ENCODE measurements around the gene STX5.
"Not testable (repeated sequence)": the region's sequence is repeated elsewhere in the genome, so short reads cannot be mapped to it uniquely, and the experiment has no call there.

Gene STX5, protein sequence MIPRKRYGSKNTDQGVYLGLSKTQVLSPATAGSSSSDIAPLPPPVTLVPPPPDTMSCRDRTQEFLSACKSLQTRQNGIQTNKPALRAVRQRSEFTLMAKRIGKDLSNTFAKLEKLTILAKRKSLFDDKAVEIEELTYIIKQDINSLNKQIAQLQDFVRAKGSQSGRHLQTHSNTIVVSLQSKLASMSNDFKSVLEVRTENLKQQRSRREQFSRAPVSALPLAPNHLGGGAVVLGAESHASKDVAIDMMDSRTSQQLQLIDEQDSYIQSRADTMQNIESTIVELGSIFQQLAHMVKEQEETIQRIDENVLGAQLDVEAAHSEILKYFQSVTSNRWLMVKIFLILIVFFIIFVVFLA

DNA sequence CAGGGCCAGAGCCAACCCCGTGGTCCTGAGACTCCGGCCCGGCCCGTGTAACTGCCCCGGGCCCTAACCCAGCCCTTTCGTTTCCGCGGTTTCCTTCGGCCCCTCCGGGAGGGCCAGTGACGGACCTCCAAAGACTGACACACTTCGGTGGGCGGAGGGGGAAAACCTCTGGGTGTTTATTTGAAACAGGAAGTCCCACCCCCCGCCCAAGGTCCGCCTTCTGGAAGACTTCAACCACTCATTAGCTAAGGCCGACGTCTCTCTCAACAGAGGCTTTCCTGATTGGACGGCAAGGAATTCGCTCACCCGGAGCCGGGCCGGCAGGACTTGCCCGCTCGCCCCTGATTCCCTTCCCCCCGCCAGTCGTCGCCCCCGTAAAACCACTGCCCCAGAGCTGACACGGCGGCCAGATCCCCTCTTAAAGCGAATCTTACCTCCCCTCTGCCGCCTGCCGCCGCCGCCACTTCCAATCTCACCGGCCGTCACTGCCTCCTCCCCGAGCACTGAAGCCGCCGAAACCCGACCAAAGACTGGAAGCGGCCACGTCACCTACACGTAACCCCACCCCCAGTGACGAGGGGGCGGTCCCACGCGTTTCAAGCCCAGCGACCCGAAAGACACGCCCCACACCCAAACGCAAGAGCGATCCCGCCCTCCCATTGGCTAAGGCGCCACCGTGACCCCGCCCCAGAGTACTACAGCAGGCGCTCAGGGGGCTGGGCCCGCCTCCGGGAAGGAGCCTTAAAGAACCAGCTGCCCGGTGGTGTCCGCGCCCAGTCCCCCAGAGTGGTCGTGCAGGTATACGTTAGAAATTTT, at the start of gene STX5:
Gene STX5, minus strand, starts transcription at position 532 of the 816 bp plus-strand sequence. CDS start 808 bp downstream, outside the sequence.
- DNase-seq: peak; percentile 99

DNA sequence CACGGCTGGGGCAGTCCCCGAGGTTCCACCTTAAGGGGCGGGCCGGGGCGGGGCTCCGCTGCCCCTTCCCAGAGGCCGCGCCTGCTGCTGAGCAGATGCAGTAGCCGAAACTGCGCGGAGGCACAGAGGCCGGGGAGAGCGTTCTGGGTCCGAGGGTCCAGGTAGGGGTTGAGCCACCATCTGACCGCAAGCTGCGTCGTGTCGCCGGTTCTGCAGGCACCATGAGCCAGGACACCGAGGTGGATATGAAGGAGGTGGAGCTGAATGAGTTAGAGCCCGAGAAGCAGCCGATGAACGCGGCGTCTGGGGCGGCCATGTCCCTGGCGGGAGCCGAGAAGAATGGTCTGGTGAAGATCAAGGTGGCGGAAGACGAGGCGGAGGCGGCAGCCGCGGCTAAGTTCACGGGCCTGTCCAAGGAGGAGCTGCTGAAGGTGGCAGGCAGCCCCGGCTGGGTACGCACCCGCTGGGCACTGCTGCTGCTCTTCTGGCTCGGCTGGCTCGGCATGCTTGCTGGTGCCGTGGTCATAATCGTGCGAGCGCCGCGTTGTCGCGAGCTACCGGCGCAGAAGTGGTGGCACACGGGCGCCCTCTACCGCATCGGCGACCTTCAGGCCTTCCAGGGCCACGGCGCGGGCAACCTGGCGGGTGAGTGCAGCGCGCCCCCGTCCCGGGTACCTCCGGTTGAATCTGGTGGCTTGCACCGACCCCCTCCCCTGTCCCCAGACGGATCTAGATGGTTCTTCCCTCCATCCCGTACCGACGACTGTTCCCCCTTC, 49.1 kb upstream of the STX5 start, which contains the start of gene SLC3A2:
Gene SLC3A2, plus strand, starts transcription at position 94 of the 776 bp plus-strand sequence. Its CDS starts 128 bp downstream, at position 222.
- DNase-seq: peak; percentile 93

DNA sequence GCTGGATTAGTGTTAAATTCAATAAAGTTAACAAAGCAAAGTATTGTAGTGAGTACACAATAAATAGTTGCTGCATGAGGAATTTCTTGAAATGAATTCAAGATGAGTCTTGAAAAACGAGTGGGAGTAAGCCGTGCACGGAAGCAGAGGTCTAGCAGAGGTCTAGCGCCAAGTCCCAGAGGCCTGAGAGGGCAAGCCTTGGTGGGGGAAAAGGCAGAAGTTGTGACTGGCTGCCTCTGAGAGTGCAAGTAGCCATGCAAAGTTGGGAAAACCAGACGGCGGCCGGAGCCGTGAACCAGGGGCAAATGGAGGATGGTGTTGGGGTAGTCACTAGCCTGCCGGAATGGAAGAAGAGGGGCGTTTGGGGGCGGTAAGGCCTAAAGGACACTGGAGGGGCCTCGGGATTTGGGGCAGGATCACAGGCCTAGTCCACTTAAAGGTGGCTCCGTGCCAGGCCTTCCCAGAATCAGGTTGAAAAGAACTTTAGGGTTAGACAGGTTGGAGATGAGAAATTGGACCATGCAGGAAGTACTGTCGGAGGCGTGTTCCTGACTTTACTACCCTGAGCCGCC, 48.5 kb upstream of the STX5 start:
- no peak for DNase-seq

DNA sequence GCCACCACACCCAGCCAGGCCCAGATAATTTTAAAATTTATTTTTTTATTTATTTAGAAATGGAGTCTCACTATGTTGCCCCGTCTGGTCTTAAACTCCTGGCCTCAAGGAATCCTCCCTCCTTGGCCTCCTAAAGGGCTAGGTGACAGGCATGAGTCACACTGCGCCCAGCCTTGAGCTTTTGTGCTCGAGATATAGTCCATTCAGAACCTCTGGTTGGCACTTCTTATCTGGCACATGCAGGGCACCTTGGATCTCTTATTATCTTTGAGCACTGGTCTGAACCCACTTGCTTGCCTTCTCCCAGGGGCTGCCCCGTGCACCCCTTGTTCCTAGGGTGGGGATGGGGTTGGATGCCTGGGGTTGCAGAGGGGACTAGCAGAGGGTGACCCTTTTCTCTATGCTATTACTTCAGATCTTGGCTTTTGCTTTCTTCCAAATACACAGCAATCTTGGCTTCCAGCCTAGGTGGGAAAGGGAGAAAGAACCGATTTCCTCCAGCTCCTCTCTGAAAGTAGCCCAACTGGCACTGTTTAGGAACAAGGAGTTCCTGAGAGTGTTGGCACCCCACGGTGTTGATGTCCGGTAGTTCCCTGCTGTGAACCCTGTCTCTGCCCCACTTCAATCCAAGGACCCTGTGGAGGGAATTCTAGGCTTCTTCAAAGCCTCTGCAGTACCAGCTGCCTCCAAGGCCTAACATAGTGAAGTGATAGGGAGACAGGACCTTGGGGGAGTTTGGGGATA, 47.6 kb upstream of the STX5 start:
- DNase-seq: no peak

DNA sequence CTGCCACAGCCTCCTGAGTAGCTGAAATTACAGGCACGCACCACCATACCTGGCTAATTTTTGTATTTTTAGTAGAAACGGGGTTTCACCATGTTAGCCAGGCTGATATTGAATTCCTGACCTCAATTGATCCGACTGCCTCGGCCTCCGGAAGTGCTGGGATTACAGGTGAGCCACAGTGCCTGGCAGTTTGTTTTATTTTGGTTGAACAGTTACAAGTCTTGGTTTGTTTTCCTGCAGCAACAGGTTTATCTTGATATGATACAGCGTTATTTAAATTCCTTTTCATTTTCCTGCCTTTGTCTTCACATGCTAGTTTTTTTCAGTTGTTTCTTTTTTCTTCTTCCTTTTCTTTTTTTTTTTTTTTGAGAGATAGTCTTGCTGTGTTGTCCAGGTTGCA, 44.9 kb upstream of the STX5 start:
- DNase-seq: no peak

DNA sequence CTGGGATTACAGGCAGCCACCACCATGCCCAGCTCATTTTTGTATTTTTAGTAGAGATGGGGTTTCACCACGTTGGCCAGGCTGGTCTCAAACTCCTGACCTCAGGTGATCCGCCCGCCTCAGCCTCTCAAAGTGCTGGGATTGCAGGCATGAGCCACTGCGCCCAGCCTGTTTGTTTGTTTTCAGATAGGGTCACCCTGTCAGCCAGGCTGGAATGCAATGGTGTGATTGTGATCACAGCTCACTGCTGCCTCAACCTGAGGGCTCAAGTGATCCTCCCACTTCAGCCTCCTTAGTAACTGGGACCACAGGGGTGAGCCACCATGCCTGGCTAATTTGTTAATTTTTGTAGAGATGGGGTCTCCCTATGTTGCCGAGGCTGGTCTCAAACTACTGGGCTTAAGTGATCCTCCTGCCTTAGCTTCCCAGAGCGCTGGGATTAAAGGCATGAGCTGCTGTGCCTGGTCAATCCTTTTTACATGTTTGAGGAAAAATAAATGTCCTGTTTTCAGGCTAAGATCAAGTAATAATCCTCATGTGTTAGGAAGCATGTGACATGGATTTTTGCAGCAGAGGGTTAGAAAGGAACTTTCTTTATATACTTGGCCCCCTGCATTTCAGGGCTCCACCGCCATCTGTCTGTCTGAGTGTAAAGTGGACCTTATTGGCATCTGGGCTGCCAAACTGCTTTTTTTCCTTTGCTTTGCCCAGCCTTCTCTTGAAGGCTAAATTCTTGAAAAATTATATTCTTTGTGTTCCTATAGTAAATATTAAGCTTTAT, 44.0 kb upstream of the STX5 start:
- DNase-seq: no peak

DNA sequence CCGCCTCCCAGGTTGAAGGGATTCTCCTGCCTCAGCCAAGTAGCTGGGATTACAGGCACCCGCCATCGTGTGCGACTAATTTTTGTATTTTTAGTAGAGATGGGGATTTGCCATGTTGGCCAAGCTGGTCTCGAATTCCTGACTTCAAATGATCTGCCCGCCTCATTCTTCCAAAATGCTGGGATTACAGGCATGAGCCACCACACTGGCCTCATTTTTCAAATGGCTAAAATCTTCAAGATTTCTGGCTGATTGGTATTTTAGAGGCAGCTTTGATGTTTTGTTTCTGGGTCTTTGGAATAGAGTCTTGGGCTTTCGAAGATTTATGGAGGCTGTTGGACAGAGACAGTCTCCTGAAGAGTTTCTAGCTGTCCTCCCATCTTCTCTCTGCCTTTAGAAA, 43.0 kb upstream of the STX5 start:
- DNase-seq: no peak

DNA sequence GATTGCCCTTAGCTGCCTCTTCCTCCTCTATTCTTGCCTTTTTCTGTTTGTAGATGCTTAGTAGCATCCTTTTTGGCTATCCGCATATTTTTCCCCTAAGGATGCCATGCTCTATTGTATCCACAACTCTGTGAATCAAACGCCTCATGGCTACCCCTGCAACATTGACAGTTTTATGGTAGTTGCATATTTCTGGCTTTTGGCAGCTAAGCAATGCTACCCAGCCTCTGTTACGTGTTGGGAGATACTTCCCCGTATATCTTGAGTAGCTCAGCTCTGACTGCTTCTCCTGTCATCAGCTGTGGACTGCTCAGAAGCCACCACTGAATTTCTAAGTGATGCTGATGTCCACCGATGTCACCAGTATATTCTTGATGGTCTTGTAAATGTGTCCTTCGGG, 33.8 kb upstream of the STX5 start:
- no peak for DNase-seq

DNA sequence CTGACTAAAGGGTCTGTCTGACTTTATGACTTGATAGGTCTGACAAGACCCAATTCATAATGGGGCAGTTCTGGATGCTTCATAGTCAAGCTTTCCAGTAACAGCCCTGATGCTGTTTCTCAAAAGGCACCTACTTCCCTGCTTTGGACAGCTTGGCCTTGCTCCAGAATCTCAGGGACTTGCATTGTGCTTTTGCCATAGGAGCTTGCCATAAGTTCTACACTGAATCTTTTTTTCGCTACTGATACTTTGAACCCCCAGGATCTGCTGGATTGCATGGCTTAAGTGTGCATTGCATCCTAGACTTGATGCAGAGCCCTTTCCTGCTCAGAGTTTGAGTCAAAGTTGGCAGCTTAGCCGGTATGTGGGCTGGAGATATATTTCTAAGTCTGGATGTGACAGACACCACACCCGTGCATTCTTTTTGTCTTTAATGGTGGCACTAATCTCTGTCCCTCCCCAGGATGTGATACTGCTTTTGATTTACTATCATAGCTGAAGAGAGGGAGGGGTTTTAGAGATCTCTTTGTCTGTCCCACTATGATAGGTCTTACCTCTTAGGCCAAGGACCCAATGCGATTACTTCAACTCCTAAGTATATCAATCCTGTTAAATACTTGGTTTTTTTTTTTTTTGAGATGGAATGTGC, 32.0 kb upstream of the STX5 start:
- no peak for DNase-seq

DNA sequence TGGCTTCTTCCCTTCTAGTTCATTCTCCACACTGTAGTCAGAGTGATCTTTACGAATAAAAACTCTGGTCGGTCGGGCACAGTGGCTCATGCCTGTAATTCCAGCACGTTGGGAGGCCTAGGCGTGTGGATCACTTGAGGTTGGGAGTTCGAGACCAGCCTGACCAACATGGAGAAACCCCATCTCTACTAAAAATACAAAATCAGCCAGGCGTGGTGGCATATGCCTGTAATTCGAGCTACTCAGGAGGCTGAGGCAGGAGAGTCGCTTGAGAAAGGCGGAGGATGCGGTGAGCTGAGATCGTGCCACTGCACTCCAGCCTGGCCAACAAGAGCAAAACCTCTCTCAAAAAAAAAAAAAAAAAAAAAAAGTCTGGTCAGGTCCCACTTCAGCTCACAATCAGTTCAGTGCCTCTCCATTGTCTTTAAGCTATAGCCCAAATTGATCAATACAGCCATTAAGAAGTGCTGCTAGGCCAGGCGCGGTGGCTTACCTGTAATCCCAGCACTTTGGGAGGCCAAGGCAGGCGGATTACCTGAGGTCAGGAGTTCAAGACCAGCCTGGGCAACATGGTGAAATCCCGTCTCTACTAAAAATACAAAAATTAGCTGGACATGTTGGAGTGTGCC, 29.8 kb upstream of the STX5 start:
- not testable (repeated sequence) for DNase-seq

DNA sequence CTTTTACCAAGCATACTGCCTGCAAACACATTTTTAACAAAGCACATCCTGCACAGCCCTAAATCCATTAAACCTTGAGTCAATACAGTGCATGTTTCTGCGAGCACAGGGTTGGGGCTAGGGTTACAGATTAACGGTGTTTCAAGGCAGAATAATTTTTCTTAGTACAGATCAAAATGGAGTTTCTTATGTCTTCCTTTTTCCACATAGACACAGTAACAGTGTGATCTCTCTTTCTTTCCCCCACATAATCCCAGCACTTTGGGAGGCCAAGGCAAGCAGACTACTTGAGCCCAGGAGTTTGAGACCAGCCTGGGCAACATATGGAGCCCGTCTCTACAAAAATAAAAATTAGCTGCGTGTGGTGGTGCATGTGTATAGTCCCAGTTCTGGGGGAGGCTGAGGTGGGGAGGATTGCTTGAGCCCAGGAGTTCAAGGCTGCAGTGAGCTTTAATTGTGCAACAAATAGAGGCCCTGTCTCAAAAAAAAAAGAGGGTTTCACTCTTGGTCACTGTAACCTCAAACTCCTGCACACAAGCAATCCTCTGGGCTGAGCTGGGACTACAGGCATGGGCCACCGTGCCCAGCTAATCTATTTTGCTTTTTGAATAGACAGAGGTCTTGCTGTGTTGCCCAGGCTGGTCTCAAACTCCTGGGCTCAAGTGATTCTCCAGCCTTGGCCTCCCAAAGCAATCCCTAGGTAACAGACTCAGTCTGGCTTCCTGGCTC, 29.1 kb upstream of the STX5 start:
- DNase-seq: peak; percentile 73

DNA sequence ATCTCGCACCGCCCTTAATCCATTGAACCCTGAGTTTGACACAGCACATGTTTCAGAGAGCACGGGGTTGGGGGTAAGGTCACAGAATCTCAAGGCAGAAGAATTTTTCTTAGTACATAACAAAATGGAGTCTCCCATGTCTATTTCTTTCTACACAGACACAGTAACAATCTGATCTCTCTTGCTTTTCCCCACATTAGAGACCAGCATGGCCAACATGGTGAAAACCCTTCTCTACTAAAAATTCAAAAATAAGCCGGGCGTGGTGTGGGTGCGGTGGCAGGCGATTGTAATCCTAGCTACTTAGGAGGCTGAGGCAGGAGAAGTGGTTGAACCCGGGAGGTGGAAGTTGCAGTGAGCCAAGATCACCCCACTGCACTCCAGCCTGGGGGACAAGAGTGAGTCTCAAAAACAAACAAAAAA, 27.4 kb upstream of the STX5 start:
- not testable (repeated sequence) for DNase-seq

DNA sequence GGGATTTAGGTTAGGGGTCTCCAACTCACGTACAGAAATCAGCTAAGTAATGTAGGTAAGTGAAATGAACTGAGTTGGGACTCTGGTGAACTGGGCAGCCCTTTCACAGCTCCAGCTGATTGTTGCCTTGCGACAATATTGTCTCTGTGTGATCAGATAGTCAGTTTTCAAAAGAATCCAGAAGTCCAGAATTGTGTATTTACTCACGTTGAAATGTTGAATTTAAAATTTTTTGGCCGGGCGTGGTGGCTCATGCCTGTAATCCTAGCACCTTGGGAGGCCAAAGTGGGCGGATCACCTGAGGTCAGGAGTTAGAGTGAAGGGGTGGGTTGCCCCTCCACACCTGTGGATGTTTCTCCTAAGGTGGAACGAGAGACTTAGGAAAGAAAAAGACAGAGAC, 26.4 kb upstream of the STX5 start:
- DNase-seq: no peak

DNA sequence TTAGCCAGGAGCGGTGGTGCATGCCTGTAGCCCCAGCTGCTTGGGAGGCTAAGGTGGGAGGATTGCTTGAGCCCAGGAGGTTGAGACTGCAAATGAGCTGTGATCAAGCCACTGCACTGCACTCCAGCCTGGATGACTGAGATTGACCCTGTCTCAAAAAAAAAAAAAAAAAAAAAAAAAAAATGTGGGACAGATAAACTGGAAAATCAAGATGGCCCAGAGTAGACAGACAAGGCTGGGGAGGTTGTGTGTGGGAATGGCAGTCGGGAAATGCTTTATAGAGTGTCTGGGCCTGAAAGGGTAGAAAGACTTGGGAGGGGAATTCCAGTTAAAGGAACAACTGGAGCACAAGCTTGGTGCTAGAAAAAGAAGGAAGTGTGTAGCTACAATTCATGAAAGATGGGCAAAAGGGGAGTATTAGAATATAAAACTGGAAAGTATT, 25.7 kb upstream of the STX5 start:
- DNase-seq: no peak

DNA sequence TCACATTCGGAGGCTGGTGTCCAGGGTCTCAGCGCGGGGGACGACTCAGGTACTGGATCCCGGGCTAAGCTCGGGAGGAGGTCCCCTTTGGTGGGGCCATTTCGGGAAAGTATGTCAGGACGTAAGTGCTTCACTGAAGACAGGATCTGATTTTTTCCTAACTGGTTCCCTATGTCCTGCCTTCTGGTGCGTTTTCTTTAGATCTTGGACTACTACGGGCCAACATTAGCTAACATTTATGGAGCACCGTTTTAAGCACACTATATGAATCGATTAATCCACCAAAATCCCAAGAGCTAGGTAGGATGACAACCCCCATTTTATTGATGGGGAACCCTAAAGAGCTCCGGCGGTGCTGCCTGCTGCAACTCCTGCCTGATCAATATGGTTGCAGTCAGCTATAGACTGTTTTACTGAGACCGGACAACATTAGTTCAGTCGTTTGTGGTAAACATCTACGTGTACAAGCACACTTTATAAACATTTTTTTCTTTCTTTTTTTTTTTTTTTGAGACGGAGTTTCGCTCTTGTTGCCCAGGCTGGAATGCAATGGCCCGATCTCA, 24.6 kb upstream of the STX5 start:
- no peak for DNase-seq

DNA sequence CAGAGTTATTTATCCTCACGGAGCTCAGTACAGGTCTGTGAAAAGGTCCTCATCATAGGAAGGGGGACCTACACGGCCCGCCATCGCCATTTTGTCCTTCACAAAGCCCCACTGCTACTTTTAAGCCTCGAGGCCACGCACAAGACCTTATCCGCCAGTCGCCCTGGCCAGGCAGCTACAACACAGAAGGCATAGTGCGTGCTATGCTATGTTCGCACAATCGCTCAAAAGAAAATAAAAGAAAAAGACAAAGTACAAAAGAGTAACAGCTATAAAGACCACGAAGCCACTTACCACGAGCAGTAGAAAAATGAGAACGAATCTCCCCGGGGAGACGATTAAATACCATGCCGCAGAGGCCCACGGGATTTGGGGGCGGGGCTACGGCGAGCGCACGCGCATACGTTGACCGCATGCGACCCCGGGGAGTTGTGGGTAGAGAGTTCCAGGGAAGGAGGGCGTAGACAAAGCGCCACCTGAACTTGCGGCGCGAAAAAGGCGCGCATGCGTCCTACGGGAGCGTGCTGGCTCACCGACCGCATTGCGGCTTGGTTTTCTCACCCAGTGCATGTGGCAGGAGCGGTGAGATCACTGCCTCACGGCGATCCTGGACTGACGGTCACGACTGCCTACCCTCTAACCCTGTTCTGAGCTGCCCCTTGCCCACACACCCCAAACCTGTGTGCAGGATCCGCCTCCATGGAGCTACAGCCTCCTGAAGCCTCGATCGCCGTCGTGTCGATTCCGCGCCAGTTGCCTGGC, 23.9 kb upstream of the STX5 start:
- peak; percentile 99 for DNase-seq

DNA sequence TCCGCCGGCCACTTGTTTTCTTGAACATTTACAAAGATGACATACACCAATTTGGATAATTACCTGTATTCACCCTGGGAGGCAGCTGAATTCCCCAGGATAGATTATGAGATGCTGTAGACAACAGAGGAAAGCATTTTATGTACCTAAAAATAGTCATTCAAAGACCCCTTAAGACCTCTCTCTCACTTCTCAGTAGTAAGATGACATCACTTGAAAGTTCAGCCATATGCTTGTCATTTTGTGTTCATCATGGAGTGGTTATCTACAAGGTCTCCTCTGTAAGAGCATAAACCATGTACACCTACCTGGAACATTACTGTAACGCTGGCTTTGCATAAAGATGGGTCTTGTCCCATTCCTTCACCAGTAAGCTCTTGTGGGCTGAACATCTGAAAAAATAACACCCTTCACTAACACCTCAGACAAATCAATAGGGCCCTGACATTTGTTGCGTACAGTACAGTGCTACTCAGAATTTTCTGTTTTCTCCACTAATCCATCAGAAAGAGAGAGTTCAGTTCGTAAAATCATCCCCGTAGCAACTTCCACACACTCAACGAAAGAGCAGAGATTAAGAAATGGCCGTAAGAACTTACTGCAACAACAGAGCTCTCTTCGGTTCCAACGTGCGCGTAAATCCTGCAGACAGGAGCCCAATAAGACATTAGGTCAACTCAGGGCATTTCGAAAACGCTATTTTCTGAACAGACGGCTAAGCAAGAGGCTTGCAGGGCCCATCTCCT, 23.1 kb upstream of the STX5 start:
- DNase-seq: peak; percentile 42

Measured in activated CD4-positive, alpha-beta T cell treated with anti-CD3 and anti-CD28 coated beads, Interleukin-2, amount 50 U/mL, for 16 hours (primary cell).